ENCODE results near the gene ACRBP. TPM values are rescaled to one million over a fixed set of nuclear protein-coding genes. Genes with fewer than 3 reads are reported as not detected.

ACRBP gene
- total RNA-seq, 4 donors from 2014 or later = 0.35 to 4.0 (median 3.2) TPM; not detected in 1

- TF ChIP-seq POLR2A (IDR thresholded peaks at IDR 0.05) = no peak
- TF ChIP-seq CTCF (IDR thresholded peaks at IDR 0.05) = no peak
- Histone ChIP-seq H3K27me3 (peaks cover 0 to 11% (median 0%) of the 10 kb centered on the region in 4 donors), H3K4me3 (no peak overlapping the region), H3K36me3 (peaks cover 0 to 27% (median 10%) of the 10 kb centered on the region in 3 donors), H3K4me1 (peaks cover 7 to 22% (median 12%) of the 10 kb centered on the region in 3 donors), H3K27ac (peak overlapping the region in 1 of 4 donors; percentile 6), H3K9me3 (no peaks in the 10 kb centered on the region)
- 59 to 77% methylated on average over 4 of the region's 5 CpGs for WGBS, 2 donors
- intact Hi-C loops (cut with DNase I) = loop anchor here (10.0 kb wide), 1 partner anchor 46 kb away; the partner anchor contains the start of gene ING4
- no peak for DNase-seq
Observed at GRCh38 chr12:6618483-6619225, 28.6 kb downstream of the ACRBP start.

- Histone ChIP-seq H3K36me3 (peaks cover 0 to 16% (median 5%) of the 10 kb centered on the region in 3 donors), H3K9me3 (no peaks in the 10 kb centered on the region), H3K4me1 (peaks cover 26 to 47% (median 30%) of the 10 kb centered on the region in 3 donors), H3K27me3 (peaks cover 0 to 10% (median 0%) of the 10 kb centered on the region in 4 donors), H3K4me3 (no peak overlapping the region), H3K27ac (peak overlapping the region in 1 of 4 donors; percentile 43)
- TF ChIP-seq POLR2A (IDR thresholded peaks at IDR 0.05) = no peak
- TF ChIP-seq CTCF (IDR thresholded peaks at IDR 0.05) = no peak
- intact Hi-C loops (cut with DNase I) = loop anchor here (10.0 kb wide), 1 partner anchor 49 kb away; the partner anchor contains the start of gene ING4
- 55 to 57% methylated on average over 2 to 3 of the region's 3 CpGs for WGBS, 2 donors
- DNase-seq = no peak
Observed at GRCh38 chr12:6615802-6616201, 31.4 kb downstream of the ACRBP start.

- Histone ChIP-seq H3K27ac (peak overlapping the region; percentile 81 to 97 (median 94)), H3K27me3 (no peaks in the 10 kb centered on the region), H3K4me1 (peaks cover 26 to 38% (median 30%) of the 10 kb centered on the region in 3 donors), H3K36me3 (peaks cover 0 to 5% (median 0%) of the 10 kb centered on the region in 3 donors), H3K4me3 (peak overlapping the region in 1 of 4 donors; percentile 6), H3K9me3 (no peaks in the 10 kb centered on the region)
- TF ChIP-seq POLR2A (IDR thresholded peaks at IDR 0.05) (no peak), CTCF (IDR thresholded peaks at IDR 0.05) (no peak)
- WGBS, 2 donors = 36 to 39% methylated on average over 4 to 7 of the region's 7 CpGs
- intact Hi-C loops (cut with DNase I) = loop anchor here (10.0 kb wide), 1 partner anchor 50 kb away; the partner anchor contains the start of gene ING4
- no peak for DNase-seq
Observed at GRCh38 chr12:6614513-6615172, 32.6 kb downstream of the ACRBP start.

- H3K27ac ChIP-seq = peak overlapping the region; percentile 81 to 97 (median 94)
- H3K27me3 ChIP-seq = no peaks in the 10 kb centered on the region
- intact Hi-C loops (cut with DNase I) = loop anchor here (10.0 kb wide), 1 partner anchor 51 kb away; the partner anchor contains the start of gene ING4
- DNase-seq = peak; percentile 81
- peak overlapping the region in 2 of 4 donors; percentile 19 to 57 for H3K4me3 ChIP-seq
- no peaks in the 10 kb centered on the region for H3K36me3 ChIP-seq
- peaks cover 26 to 38% (median 30%) of the 10 kb centered on the region in 3 donors for H3K4me1 ChIP-seq
- WGBS, 2 donors = 6 to 7% methylated on average over 11 to 19 of the region's 21 CpGs
- TF ChIP-seq CTCF (IDR thresholded peaks at IDR 0.05) = peak in 2 of 6 experiments; percentile 3 to 5
- peak in 1 of 4 donors; percentile 12 for TF ChIP-seq POLR2A (IDR thresholded peaks at IDR 0.05)
- no peaks in the 10 kb centered on the region for H3K9me3 ChIP-seq
Observed at GRCh38 chr12:6613776-6614512, 33.3 kb downstream of the ACRBP start.

All from esophagus squamous epithelium (tissue), 5 donors.